RWPE2 (cell line): ENCODE measurements around the gene CNPPD1.

Experiments used
- ATAC-seq: fragments of 200-7000 bp; cut with Tn5 transposase; 3 replicates; pipeline ENCODE4 v1.9.1; 2021; ENCODE audit warnings: low read depth
- DNase-seq: peaks from one replicate; pipeline ENCODE4 v3.0.0-alpha.2; 2020; ENCODE audit warnings: low spot score
- H3K27ac ChIP-seq: fragments of 450-650 bp; 2 replicates; pipeline ENCODE4 v1.5.1; 2017; ENCODE audit warnings: mild to moderate bottlenecking; ENCODE audit not compliant: poor library complexity, severe bottlenecking
- H3K27me3 ChIP-seq: fragments of 250-450 bp; sonication (Bioruptor Pico); 2 replicates; pipeline ENCODE4 v1.5.1; 2021; ENCODE audit warnings: mild to moderate bottlenecking, moderate library complexity; ENCODE audit not compliant: insufficient read depth, poor library complexity, severe bottlenecking
- H3K36me3 ChIP-seq: fragments of 250-450 bp; sonication (Bioruptor Pico); 2 replicates; pipeline ENCODE4 v1.5.1; 2020; ENCODE audit warnings: low read depth, mild to moderate bottlenecking, moderate library complexity
- H3K4me1 ChIP-seq: fragments of 250-450 bp; sonication (Bioruptor Pico); 2 replicates; pipeline ENCODE4 v1.5.1; 2021; ENCODE audit warnings: mild to moderate bottlenecking, moderate library complexity; ENCODE audit not compliant: insufficient read depth, poor library complexity, severe bottlenecking
- H3K4me3 ChIP-seq: fragments of 250-450 bp; sonication (Bioruptor Pico); 2 replicates; pipeline ENCODE4 v1.5.1; 2021; ENCODE audit warnings: mild to moderate bottlenecking, moderate library complexity; ENCODE audit not compliant: severe bottlenecking
- H3K9me3 ChIP-seq: fragments of 250-450 bp; sonication (Bioruptor Pico); 2 replicates; pipeline ENCODE4 v1.5.1; 2021; ENCODE audit warnings: mild to moderate bottlenecking, moderate library complexity; ENCODE audit not compliant: severe bottlenecking
- TF ChIP-seq, protein P1 (sequence below): fragments of 450-650 bp; IDR thresholded peaks from one replicate; pipeline ENCODE4 v1.5.1; 2017; ENCODE audit warnings: mild to moderate bottlenecking, moderate library complexity; ENCODE audit not compliant: poor library complexity, severe bottlenecking

CNPPD1 gene

GRCh38 chr2:219198974-219199373 is 22.2 kb upstream of the CNPPD1 start:
- H3K4me1 ChIP-seq = no peaks in the 10 kb centered on the region
- TF ChIP-seq, protein P1, sequence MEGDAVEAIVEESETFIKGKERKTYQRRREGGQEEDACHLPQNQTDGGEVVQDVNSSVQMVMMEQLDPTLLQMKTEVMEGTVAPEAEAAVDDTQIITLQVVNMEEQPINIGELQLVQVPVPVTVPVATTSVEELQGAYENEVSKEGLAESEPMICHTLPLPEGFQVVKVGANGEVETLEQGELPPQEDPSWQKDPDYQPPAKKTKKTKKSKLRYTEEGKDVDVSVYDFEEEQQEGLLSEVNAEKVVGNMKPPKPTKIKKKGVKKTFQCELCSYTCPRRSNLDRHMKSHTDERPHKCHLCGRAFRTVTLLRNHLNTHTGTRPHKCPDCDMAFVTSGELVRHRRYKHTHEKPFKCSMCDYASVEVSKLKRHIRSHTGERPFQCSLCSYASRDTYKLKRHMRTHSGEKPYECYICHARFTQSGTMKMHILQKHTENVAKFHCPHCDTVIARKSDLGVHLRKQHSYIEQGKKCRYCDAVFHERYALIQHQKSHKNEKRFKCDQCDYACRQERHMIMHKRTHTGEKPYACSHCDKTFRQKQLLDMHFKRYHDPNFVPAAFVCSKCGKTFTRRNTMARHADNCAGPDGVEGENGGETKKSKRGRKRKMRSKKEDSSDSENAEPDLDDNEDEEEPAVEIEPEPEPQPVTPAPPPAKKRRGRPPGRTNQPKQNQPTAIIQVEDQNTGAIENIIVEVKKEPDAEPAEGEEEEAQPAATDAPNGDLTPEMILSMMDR = no peak
- H3K27me3 ChIP-seq = no peaks in the 10 kb centered on the region
- no peaks in the 10 kb centered on the region for H3K36me3 ChIP-seq
- no peak overlapping the region for H3K4me3 ChIP-seq
- H3K9me3 ChIP-seq = no peaks in the 10 kb centered on the region
- DNase-seq = no peak
- ATAC-seq = no peak
- no peak overlapping the region for H3K27ac ChIP-seq

GRCh38 chr2:219197388-219197787 is 20.7 kb upstream of the CNPPD1 start:
- Histone ChIP-seq H3K4me3 (no peak overlapping the region), H3K27ac (no peak overlapping the region), H3K36me3 (no peaks in the 10 kb centered on the region), H3K27me3 (no peaks in the 10 kb centered on the region), H3K4me1 (no peaks in the 10 kb centered on the region), H3K9me3 (no peaks in the 10 kb centered on the region)
- TF ChIP-seq, protein P1 = no peak
- DNase-seq = no peak
- no peak for ATAC-seq

DNA sequence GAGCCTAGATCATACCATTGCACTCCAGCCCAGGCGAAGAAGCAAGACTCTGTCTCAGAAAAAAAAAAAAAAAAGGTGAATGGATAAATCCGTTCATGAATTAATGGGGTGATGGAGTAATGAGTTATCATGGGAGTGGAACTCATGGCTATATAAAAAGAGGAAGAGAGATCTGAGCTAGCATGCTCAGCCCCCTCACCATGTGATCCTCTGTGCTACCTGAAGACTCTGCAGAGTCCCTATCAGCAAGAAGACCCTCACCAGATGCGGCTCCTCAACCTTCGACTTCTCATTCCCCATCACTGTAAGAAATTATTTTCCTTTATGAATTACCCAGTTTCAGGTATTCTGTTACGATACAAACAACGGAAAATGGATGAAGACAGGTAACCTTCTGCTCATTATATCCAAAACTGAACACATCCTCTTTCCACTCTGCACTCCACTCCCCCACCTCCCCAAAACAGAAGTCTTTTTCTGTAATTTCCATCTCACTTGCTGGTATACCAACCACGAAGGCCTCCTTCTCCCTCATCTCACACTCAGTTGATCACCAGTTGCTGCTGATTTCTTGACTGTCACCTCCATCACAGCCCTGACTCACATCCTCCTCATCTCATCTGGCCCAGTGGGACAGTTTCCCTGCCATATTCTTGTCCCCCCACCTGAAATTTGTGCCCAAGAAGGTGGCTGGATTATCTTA is 10.2 kb upstream of the CNPPD1 start:
- Histone ChIP-seq H3K4me1 (no peaks in the 10 kb centered on the region), H3K27me3 (no peaks in the 10 kb centered on the region), H3K27ac (no peak overlapping the region), H3K9me3 (no peaks in the 10 kb centered on the region), H3K4me3 (no peak overlapping the region), H3K36me3 (peaks cover 11% of the 10 kb centered on the region)
- no peak for DNase-seq
- no peak for ATAC-seq
- TF ChIP-seq, protein P1 = no peak

DNA sequence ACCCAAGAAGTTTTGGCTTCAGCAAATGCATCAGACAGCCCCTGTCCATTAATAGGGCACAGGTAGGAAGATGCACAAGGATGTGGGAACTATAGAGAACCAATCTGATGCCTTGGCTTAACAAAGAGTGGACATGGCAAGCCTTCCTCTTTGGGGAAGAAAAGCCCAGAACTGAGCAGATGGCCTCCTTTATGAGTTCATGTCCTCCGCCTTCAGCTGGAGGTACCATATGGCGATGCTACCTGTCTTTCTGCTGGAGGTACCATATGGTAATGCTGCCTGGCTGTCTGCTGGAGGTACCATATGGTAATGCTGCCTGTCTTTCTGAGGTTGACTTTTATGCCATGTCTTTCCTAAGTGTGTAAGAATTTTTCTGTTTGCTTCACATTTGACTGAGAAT is 7.4 kb upstream of the CNPPD1 start:
- Histone ChIP-seq H3K27ac (no peak overlapping the region), H3K4me1 (no peaks in the 10 kb centered on the region), H3K27me3 (no peaks in the 10 kb centered on the region), H3K4me3 (no peak overlapping the region), H3K9me3 (no peaks in the 10 kb centered on the region), H3K36me3 (peaks cover 27% of the 10 kb centered on the region)
- TF ChIP-seq, protein P1 = no peak
- ATAC-seq (no peak), DNase-seq (no peak)

GRCh38 chr2:219183151-219183772 is 6.5 kb upstream of the CNPPD1 start:
- Histone ChIP-seq H3K9me3 (no peaks in the 10 kb centered on the region), H3K27ac (no peak overlapping the region), H3K4me1 (no peaks in the 10 kb centered on the region), H3K27me3 (no peaks in the 10 kb centered on the region), H3K36me3 (peaks cover 28% of the 10 kb centered on the region), H3K4me3 (no peak overlapping the region)
- ATAC-seq (no peak), DNase-seq (no peak)
- TF ChIP-seq, protein P1 = no peak
